Glomerular visceral epithelial cell (primary cell): ENCODE results near the gene QSOX2.

Experiments
- DNase-seq: peaks from one replicate; pipeline ENCODE4 v3.0.0-alpha.2; 2016; ENCODE audit errors: extremely low spot score

Gene QSOX2

GRCh38 chr9:136283291-136284235 is 38.0 kb upstream of the QSOX2 start:
- peak; percentile 76 for DNase-seq

- no peak for DNase-seq
Measured at GRCh38 chr9:136282272-136282861, 36.8 kb upstream of the QSOX2 start.

- no peak for DNase-seq
Measured at GRCh38 chr9:136281421-136282271, 36.0 kb upstream of the QSOX2 start.

- no peak for DNase-seq
Measured at GRCh38 chr9:136280535-136281315, 35.1 kb upstream of the QSOX2 start.

GRCh38 chr9:136279471-136279870 is 33.9 kb upstream of the QSOX2 start:
- no peak for DNase-seq

GRCh38 chr9:136278894-136279293 is 33.3 kb upstream of the QSOX2 start:
- DNase-seq, result no peak

- DNase-seq, result no peak
Measured at GRCh38 chr9:136278221-136278620, 32.6 kb upstream of the QSOX2 start.

GRCh38 chr9:136277746-136278145 is 32.1 kb upstream of the QSOX2 start:
- DNase-seq, result no peak

GRCh38 chr9:136276716-136277115 is 31.1 kb upstream of the QSOX2 start:
- DNase-seq, result no peak

GRCh38 chr9:136275655-136276429 is 30.2 kb upstream of the QSOX2 start:
- DNase-seq, result no peak

- DNase-seq, result no peak
Measured at GRCh38 chr9:136274786-136275654, 29.4 kb upstream of the QSOX2 start.

GRCh38 chr9:136273921-136274785 is 28.5 kb upstream of the QSOX2 start:
- no peak for DNase-seq

GRCh38 chr9:136273244-136273865 is 27.7 kb upstream of the QSOX2 start:
- no peak for DNase-seq

- DNase-seq, result no peak
Measured at GRCh38 chr9:136270173-136270705, 24.6 kb upstream of the QSOX2 start.

GRCh38 chr9:136268735-136269134 is 23.1 kb upstream of the QSOX2 start:
- no peak for DNase-seq

- DNase-seq, result peak; percentile 25
Measured at GRCh38 chr9:136268318-136268717, 22.7 kb upstream of the QSOX2 start.

- peak; percentile 82 for DNase-seq
Measured at GRCh38 chr9:136267261-136268111, 21.9 kb upstream of the QSOX2 start.
